Right ventricle myocardium inferior (tissue), 1 donor: ENCODE results near the gene TAL1. TPM values are rescaled to one million over a fixed set of nuclear protein-coding genes. Genes with fewer than 3 reads are reported as not detected.
"Not testable (repeated sequence)": the region's sequence is repeated elsewhere in the genome, so short reads cannot be mapped to it uniquely, and the experiment has no call there.

Experiments used
- ATAC-seq: fragments of 200-7000 bp; cut with Tn5 transposase; one replicate; pipeline ENCODE4 v1.9.1; 2020; ENCODE audit warnings: mild to moderate bottlenecking, moderate library complexity
- DNase-seq: peaks from one replicate; pipeline ENCODE4 v3.0.0; 2021; ENCODE audit errors: missing footprints
- intact Hi-C: fragments of 100-400 bp; cut with DNase I; formaldehyde crosslinking; loops from one replicate; pipeline ENCODE4 v1.11.0; 2022
- total RNA-seq: library from RNA; stranded (reverse); fragmentation: NEBNext Ultra II Directional; extraction: Animal tissue kit (Norgen Biotek cat#: 25700); gene quantifications from one replicate; pipeline ENCODE4 v1.2.1, GENCODE V29; 2021
- donor health status: DM: no; HTN: yes; CAD: no; lungs with severe emphysema.

The TAL1 gene
- total RNA-seq, 1 donor from 2014 or later: 3.5 TPM

DNA sequence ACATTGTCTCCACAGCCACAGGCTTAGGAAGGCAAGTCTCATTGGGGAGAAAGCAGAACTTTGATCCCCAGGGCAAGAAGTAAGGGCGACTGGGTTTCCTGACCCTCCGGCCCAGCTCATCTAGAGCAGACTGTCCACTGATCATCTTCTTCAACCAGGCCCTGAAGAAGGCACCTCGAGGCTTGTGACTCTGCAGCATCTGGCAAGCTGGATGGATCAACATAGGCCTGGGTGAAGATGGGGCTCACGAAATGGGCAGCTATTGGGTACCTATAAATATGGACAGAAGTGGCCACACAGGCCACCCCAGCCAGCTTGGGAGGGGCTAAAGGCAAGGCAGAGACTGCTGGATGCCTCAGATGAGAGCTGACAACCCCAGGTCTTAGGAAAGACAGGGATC, 13.0 kb downstream of the TAL1 start:
- ATAC-seq (no peak), DNase-seq (no peak)
- intact Hi-C loops: no loop called here

DNA sequence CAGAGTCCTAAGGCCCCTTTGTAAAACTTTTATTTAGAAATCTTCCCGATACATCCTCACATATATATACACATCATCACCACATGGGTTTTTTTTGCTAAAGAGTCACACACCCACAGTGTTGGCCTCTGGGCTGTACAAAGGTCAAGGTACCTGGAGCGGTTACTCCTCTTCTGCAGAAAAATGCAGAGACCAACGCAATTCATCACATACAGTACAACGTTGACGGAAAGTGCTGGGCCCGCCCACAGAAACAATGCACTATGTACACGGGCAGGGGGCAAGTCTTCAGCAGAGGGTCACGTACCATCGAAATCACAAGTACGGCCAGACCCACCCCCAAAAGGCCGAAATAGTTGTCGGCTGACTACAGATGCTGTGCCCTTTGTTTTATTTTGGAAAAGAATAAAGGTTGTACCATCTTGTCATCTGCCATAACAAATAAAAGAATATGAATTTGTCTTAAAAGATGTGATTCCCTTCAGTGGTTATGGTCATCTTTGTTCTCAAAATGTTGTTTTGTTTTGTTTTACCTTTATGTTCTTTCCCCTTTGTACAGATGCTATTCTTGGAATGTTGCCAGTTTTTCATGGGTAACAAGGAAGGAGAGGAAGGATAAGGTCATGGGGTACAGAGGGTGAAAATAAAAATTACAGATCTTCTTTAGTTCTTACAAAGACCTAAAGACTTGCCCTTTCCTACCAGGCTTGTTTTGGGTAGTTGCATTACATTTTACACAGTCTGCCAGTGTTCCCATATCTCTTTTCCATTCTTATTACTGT, 15.6 kb downstream of the TAL1 start:
- ATAC-seq (no peak), DNase-seq (no peak)
- intact Hi-C loops: no loop called here

DNA sequence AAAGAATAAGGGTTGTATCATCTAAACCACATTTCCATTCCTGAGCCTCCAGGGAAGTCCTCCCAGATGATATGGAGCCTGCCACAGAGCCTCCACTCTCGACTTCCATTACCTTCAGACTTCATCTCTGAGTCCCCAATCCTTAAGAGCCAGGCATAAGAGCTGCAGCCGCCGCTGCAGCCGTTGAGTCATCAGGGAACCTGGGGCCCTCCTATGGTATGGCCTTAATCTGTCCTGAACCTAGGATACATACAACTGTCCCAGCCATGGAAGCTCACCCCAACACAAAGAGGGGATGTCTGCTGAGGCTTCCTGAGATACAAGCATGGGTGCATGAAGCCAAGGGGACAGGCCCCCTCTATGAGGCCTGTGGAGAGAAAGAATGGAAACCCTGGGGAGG, 16.3 kb downstream of the TAL1 start:
- DNase-seq (no peak), ATAC-seq (no peak)
- intact Hi-C loops: no loop called here

DNA sequence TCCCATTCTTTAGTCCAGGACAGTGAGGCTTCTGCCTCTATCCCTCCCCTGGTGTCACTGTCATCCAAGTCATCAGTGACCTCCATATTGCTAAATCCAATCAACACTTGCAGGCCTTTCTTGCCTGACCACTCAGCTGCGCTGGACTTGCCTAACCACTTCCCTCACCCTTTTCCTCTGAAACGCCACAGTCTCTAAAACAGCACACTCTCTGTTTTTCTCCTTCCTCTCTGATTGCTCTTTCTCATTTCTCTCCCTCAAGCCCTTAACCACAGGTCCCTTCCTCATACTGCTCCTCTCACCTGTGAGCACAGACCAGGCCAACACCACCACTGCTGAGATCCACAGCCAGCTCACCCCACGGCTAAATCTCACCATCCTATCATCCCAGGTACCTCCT, 17.5 kb downstream of the TAL1 start:
- DNase-seq (no peak), ATAC-seq (no peak)
- intact Hi-C loops: no loop called here

DNA sequence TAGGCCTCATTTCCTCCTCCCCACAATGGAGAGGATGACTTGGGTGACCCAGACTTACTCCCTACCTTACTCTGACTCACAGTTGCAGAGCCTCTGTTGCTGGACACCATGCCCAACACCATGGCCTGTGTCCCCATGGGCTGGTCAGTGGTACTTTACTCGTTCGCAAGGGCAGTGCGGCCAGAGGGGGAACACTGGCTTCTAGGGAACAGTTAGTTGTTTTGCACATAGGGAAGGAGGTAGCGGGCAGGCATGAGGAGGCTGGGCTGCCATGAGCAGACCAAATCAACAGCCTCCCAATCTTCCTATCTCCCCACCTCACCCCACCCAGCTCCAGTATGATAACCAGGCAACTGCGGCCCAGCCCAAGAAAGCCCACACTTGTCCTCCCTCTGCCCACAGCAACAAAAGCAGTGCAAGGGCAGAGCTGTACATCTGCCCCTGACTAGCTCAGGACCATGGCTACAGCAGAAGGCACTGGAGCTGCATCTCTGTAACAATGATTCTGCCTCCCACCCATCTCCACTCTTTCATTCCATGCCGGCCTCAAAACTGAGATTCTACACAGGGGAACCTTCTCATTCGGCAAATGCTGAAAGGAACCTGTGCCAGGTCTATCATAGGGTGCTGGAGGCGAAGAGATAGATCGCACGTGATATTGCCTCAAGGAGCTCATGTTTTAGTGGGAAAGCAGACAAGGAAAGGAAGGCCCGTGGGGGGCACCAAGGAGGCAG, 18.6 kb downstream of the TAL1 start:
- intact Hi-C loops: no loop called here
- DNase-seq: no peak
- ATAC-seq: no peak

DNA sequence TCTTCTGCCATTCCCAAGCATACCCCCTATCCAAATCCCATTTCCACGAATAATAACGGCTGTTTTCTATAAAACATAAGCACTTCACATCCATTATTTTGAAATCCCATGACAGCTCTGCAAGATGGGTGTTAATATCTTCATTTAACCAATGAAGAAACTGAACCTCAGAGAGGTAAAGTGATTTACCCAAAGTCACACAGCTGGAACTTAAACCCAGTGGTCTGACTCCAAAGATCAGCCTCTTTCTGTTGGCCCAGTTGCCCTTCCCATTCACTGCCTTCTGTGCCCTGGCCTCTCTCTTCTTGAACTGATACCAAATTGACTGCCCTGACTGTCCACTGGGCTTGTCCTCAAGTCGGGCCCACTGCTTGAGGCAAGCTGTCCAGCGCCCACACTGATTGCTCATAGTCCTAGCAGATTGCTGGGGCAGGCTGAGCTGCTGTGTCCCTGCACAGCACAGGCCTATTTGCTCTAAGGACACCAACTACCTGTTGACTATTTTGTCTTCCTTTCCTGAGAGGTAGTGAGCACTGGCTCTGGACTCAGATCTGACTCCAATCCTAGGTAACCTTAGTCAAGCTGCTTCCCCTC, 19.3 kb downstream of the TAL1 start:
- ATAC-seq: no peak
- intact Hi-C loops: no loop called here
- no peak for DNase-seq

DNA sequence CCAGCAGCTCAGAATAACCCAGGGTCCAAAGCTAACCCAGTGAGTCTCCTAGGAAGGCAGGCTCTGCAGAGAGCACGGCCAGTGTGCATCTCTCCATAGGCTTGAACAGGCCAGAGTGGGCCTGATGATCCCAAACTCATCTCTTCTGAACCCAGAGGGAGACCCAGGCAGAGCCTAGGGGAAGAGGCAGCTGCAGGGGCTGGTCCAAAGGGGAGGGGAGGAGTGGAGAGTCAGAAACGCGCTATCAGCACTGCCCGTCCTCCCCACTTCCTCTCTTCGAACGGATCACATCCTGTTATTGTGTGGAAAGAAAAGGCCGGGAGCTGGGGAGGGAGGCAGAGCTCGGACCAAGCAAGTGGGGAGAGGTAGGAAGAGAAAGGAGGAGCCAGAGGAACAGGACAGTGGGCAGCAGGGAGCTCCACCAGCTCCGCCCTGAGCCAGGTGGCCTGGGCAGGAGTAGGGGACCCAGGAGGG, 20.2 kb downstream of the TAL1 start:
- ATAC-seq (peak; percentile 73), DNase-seq (no peak)
- intact Hi-C loops: no loop called here

DNA sequence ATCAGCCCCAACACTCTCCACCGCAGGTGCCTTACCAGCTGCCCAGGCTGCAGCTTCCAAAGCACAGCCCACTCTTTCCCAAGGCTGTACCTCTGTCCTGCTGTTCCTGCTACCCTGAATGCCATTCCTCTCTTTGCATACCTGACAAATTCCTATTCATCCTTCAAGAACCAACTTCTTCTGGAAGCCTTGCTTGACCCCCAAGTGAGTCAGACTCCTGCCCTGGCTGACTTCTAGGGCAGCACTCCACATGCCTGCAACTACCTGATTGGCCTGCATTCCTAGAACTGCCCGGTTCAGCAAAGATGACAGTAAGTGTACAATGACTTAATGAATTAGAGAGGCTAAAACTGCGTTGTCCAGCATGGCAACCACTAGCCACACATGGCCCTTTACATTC, 21.4 kb downstream of the TAL1 start:
- DNase-seq (no peak), ATAC-seq (no peak)
- intact Hi-C loops: no loop called here

DNA sequence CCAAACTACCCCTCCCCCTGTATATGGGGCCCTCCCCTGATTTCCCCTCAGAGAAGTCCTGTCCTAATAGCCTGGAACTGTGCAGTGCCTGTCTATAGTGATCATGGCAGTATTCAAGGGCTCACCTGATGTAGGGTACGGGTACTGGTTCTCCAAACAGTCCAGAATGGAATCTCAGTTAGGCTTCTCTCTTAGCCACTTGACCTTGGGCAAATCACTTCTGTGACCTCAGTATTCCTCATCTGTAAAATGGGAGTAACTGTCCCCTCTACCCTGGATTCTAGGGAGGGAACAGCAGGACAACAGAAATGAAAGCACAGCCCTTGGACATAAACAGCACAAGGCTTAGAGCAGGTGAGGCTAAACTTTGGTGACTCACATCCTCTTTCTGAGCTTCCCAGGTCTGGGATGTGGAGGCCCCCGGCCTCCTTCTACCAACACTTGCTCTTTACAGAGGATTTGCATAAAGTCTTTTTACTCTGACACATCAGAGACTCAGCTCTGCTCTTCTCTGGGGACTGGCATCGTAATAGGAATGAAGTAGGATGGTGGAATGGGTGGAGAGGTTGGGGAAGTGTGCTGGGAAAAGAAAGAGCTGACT, 22.2 kb downstream of the TAL1 start:
- intact Hi-C loops: no loop called here
- no peak for ATAC-seq
- no peak for DNase-seq

DNA sequence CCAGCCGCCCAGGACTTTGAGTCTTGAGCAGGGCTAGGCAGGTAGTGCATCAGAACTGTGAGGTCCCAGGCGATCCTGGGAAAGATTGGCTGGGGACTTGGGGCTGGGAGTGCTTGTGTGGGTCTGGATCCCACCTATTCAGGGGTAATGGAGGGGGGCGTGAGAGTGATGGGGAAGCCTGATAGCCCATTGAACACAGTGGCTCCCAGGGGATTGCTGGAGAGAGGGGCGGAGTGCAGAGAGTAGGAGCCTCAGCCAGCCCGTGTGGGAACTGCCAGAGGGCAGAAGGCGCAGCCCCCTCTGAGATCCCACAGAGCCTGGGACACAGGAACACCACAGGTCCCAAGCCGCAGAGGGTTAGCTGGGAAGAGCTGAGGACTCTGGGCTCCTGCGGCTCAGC, 22.9 kb downstream of the TAL1 start:
- no peak for DNase-seq
- intact Hi-C loops: no loop called here
- no peak for ATAC-seq

DNA sequence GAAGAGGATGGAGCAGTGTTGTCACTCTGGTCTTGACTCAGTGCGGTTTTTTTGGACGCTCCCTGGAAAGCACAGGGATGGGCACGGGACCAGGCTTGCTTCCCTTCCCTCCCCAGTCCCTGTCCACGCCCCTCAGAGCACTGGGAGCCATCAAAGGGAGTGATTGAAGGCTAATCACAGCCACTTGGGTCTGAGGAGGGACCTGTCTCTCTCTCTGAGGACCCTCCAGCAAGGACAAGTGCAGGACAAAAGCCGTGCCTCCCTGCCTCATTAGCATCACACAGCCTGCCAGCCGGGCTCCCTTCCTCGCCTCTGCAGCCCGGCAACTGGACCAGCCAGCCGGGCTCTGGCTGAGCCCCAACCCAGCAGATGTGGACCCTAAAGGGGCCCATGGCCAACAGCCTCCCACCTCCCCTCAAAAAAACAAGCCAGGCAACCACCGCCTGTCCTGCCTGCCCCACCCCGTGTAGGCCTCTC, 23.6 kb downstream of the TAL1 start:
- DNase-seq (no peak), ATAC-seq (no peak)
- intact Hi-C loops: no loop called here

DNA sequence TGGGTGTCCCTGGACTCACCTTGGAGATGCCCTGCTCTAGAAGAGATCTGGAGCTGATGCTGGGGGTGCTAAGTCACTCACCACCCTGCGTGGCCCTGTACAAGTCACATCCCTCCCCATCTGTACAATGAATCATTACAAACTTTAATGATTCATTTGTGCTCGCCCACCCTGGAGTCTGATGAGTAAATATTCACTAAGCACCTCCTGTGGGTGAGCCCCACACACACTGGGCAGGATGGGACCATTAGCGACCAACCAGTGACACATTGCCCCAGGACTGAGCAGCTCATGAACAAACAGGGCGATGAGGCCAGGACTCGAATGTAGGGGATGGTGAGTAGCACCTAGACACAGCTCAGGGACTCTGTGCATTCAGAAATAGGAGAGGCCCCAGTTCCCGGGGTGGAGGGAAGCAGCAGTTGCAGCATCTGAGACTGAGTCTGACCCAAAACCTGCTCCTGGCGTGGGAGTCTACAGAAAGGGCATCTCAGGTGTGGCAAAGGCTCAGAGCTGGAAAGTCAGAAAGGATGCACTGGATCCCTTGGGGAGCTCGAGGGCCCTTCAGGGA, 24.1 kb downstream of the TAL1 start:
- intact Hi-C loops: no loop called here
- DNase-seq: no peak

DNA sequence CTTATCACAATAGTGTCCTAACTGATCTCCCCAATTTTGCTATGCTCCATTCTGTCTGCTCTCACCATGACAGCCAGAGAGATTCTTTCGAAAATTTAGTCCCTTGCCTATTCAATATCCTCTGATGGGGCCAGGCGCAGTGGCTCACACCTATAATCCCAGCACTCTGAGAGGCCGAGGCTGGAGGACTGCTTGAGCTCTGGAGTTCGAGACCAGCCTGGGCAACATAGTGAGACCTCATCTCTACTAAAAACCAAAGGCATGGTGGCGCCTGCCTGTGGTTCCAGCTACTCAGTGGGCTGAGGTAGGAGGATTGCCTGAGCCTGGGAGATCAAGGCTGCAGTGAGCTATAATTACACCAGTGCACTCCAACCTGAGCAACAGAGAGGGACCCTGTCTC, 26.1 kb downstream of the TAL1 start:
- no peak for ATAC-seq
- DNase-seq: no peak
- intact Hi-C loops: no loop called here

More for the DNA sequence above, 24.1 kb downstream of the TAL1 start:
- no peak for ATAC-seq

DNA sequence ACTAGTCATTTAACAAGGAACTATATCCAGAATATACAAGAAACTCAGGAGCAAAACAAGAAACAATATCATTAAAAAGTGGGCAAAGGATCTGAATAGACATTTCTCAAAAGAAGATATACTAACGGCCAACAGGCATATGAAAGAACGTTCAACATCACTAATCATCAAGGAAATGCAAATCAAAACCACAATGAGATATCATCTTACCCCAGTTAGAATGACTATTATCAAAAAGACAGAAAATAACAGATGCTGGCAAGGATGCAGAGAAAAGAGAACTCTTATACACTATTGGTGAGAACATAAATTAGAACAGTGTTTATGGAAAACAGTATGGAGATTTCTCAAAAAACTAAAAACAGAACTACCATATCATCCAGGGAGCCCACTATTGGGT, 28.5 kb downstream of the TAL1 start:
- ATAC-seq, intact Hi-C loops, DNase-seq: not testable (repeated sequence)

DNA sequence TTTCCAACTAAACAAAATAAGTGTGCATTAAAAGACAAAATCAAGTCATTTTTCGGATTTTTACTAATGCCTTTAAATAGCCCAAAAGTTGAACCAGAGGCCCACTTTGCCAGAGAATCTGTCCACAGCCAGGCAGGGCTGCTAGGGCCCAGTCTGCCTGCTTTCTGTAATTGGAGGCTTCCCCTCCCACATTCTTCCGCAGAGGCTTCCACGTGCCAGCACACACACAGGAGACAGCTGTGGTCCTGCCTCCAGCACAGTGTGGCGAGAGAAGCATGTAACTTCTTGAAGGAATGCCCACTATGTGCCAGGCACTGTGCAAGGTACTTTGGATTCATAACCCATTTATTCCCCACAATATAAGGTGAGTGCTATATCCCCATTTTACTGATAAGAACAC, 30.8 kb downstream of the TAL1 start:
- intact Hi-C loops: no loop called here
- ATAC-seq (no peak), DNase-seq (no peak)

DNA sequence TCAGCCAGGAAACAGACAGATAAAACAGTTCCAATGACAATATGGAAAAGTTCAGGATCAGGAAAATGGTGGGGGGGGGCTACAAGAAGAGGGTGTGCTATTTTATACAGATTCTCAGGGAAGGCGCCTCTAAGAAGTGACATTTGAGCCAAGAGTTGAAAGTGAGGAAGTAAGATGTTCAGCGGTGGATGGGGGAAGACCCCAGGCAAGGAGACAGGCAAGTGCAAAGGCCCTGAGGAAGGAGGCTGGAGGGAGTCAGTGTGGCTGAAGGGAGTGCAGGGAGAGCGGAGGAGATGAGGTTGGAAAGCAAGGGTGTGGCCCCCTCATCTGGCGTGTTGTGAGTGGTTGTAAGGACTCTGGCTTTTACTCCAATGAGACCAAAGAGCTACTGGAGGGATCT, 33.8 kb downstream of the TAL1 start:
- DNase-seq: no peak
- no peak for ATAC-seq
- intact Hi-C loops: no loop called here

DNA sequence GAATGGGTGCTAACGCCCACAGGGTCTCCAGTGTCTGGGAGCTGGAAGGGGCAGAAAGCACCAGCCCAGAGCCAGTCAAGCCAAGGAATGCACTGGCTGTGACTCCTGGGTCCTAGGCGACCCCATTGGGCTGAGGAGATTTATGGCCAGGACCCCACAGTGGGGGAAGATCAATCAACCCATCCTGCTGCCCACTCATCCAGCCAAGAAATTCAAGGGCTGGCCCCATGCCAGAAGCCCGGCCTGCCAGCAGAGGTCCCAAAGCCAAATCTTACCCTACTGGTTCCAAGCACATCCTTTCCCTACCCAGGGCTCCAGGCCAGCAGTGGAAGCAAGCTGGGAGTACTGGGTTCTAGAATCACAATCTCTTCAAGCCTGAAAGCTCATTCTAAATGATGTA, 35.4 kb downstream of the TAL1 start:
- DNase-seq (no peak), ATAC-seq (no peak)

DNA sequence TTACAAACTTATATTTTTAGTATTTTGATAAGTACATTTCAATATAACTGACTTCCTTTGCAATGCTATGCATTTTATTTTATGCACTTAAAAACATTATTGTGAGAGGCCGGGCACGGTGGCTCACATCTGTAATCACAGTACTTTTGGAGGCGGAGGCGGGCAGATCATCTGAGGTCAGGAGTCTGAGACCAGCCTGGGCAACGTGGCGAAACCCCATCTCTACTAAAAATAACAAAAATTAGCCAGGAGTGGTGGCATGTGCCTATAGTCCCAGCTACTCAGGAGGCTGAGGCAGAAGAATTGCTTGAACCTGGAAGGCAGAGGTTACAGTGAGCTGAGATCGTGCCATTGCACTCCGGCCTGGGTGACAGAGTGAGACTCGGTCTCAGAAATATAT, 36.0 kb downstream of the TAL1 start:
- ATAC-seq, DNase-seq, intact Hi-C loops: not testable (repeated sequence)

More for the DNA sequence above, 35.4 kb downstream of the TAL1 start:
- intact Hi-C loops: no loop called here

DNA sequence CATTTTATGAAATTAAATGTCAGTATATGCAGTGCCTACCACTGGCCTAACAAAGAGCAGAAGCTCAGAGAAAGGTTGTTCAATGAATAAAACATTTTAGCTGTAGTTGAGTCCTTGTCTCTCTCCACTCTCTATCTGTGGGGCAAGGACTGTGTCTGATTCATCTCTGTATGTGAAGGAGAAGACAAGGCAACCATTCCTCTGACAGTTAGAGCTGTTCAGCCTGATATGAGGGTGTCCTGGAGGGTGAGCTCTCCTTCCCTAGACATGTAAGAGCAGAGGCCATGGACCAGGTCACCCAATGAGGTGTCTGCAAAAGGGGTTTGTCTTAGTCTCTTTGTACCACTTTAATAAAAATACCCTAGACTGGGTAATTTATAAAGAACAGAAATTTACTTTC, 37.7 kb downstream of the TAL1 start:
- intact Hi-C loops: loop anchor here (5.0 kb wide), 1 partner anchor 518 kb away; no protein-coding TSS in a partner anchor
- no peak for ATAC-seq
- DNase-seq: no peak
